Activated CD8-positive, alpha-beta T cell treated with anti-CD3 and anti-CD28 coated beads for 36 hours (primary cell): ENCODE measurements around the gene HDAC10. TPM values are rescaled to one million over a fixed set of nuclear protein-coding genes. Genes with fewer than 3 reads are reported as not detected.

Source experiments
- ATAC-seq: fragments of 200-7000 bp; cut with Tn5 transposase; one replicate; pipeline ENCODE4 v1.10.0; 2021; ENCODE audit warnings: mild to moderate bottlenecking, moderate library complexity
- CTCF ChIA-PET: fragments of 350-600 bp; sonication (Branson Sonifier 250); formaldehyde crosslinking; loops from one replicate; lab custom pipeline; 2021; ENCODE audit warnings: antibody characterized with exemption; lab: Charles Lee
- POLR2A ChIA-PET: fragments of 350-600 bp; sonication (Branson Sonifier 250); formaldehyde crosslinking; loops from one replicate; lab custom pipeline; 2021; ENCODE audit warnings: antibody characterized with exemption; lab: Charles Lee
- DNase-seq: peaks from one replicate; pipeline ENCODE4 v3.0.0-alpha.2; 2020
- H3K27ac Mint-ChIP-seq: one replicate; pipeline ENCODE4 v1.8.0; 2021; ENCODE audit warnings: mild to moderate bottlenecking, mixed read lengths
- H3K27me3 Mint-ChIP-seq: one replicate; pipeline ENCODE4 v1.8.0; 2021; ENCODE audit warnings: mixed read lengths
- H3K36me3 Mint-ChIP-seq: one replicate; pipeline ENCODE4 v1.8.0; 2021; ENCODE audit warnings: low read depth, mixed read lengths
- H3K4me1 Mint-ChIP-seq: one replicate; pipeline ENCODE4 v1.8.0; 2021; ENCODE audit warnings: low read depth, mixed read lengths
- H3K4me3 Mint-ChIP-seq: one replicate; pipeline ENCODE4 v1.8.0; 2021; ENCODE audit warnings: mild to moderate bottlenecking, moderate library complexity, mixed read lengths
- H3K9me3 Mint-ChIP-seq: one replicate; pipeline ENCODE4 v1.8.0; 2021; ENCODE audit warnings: mixed read lengths
- intact Hi-C: fragments of 100-400 bp; cut with micrococcal nuclease; formaldehyde crosslinking; loops from one replicate; pipeline ENCODE4 v1.10.0; 2022
- total RNA-seq, 2 experiments: library from RNA; stranded (reverse); gene quantifications; one replicate each; pipeline ENCODE4 v1.2.3, GENCODE V29; 2021
- TF ChIP-seq, protein P1 (sequence below): fragments of 200-600 bp; IDR thresholded peaks from one replicate; pipeline ENCODE4 v1.8.0; 2022; ENCODE audit warnings: antibody characterized with exemption, mild to moderate bottlenecking

The HDAC10 gene
- total RNA-seq, 2 experiments from 2014 or later, result 43.0 to 44.3 TPM

DNA sequence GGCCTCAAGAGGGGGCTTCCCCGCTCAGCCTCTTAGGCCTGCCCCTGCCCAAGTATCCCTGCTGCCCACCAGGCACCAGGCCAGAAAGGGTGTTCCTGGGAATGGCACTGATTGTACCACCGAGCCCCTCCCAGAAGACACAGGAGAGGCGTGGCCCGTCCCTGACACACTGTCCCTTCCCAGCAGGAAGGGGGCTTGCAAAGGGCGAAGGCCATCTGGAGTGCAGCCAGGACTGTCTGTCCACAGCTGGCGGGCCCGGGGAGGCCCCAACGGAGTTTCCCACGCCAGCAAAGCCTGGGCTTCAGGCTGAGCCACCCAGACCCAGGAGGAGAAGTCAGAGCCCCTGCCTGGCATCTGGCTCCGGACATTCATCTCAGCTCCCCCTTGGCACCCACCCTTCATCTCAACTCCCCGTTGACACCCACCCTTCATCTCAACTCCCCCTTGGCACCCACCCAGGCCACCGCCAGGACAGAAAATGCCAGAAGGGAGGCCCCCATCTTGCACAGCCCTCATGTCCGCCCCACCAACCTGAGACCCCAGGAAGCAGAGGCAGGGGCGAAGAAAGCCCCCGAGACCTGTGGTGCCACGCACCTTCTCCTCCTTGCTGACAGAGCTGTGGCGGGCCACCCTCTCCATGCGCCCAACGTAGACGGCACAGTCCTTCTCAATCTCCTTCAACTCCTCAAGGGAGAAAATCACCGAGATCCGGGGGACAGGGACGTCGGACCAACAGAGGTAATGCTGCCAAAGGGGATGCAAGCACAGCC, 25.7 kb downstream of the HDAC10 start:
- ATAC-seq (no peak), DNase-seq (no peak)
- Mint-ChIP-seq H3K36me3 (peaks cover 27% of the 10 kb centered on the region), H3K27me3 (no peaks in the 10 kb centered on the region), H3K4me1 (no peaks in the 10 kb centered on the region), H3K27ac (no peak overlapping the region), H3K4me3 (no peak overlapping the region), H3K9me3 (no peaks in the 10 kb centered on the region)
- CTCF ChIA-PET, result no interaction called here
- TF ChIP-seq, protein P1, sequence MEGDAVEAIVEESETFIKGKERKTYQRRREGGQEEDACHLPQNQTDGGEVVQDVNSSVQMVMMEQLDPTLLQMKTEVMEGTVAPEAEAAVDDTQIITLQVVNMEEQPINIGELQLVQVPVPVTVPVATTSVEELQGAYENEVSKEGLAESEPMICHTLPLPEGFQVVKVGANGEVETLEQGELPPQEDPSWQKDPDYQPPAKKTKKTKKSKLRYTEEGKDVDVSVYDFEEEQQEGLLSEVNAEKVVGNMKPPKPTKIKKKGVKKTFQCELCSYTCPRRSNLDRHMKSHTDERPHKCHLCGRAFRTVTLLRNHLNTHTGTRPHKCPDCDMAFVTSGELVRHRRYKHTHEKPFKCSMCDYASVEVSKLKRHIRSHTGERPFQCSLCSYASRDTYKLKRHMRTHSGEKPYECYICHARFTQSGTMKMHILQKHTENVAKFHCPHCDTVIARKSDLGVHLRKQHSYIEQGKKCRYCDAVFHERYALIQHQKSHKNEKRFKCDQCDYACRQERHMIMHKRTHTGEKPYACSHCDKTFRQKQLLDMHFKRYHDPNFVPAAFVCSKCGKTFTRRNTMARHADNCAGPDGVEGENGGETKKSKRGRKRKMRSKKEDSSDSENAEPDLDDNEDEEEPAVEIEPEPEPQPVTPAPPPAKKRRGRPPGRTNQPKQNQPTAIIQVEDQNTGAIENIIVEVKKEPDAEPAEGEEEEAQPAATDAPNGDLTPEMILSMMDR, result no peak
- POLR2A ChIA-PET, result interaction anchor here (1.1 kb wide), 1 partner anchor 14 kb away, joined by 3 read pairs; no protein-coding TSS in a partner anchor
- intact Hi-C loops, result no loop called here

DNA sequence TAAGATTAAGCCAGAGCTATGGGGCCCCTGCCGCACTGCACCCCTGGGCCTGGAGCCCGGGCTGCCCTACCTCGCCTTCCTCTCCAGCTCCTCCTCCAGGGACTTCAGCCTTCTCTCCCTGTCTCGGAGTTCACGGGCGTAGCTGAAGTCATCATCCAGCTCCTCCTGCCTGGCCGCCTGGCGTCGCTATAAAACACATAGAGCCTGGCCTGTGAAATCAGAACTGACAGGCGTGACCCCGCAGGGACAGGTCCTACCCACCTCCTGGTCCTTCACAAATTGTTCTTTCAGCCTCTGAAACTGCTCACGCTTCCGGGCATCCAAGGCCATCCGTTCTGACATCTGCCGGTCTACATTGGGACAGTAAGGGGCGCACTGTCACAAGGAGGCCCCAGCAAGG, 27.0 kb downstream of the HDAC10 start:
- no peaks in the 10 kb centered on the region for H3K27me3 Mint-ChIP-seq
- H3K4me1 Mint-ChIP-seq, result no peaks in the 10 kb centered on the region
- TF ChIP-seq, protein P1, result no peak
- ATAC-seq, result no peak
- no peaks in the 10 kb centered on the region for H3K9me3 Mint-ChIP-seq
- POLR2A ChIA-PET, result interaction anchor here (1.1 kb wide), 1 partner anchor 71 kb away, joined by 3 read pairs; no protein-coding TSS in a partner anchor
- H3K27ac Mint-ChIP-seq, result no peak overlapping the region
- no peak overlapping the region for H3K4me3 Mint-ChIP-seq
- DNase-seq, result no peak
- intact Hi-C loops, result no loop called here
- CTCF ChIA-PET, result no interaction called here
- H3K36me3 Mint-ChIP-seq, result peaks cover 36% of the 10 kb centered on the region

GRCh38 chr22:50222508-50222907, 28.6 kb downstream of the HDAC10 start:
- intact Hi-C loops, result no loop called here
- H3K4me1 Mint-ChIP-seq, result no peaks in the 10 kb centered on the region
- TF ChIP-seq, protein P1, result no peak
- no peaks in the 10 kb centered on the region for H3K9me3 Mint-ChIP-seq
- ATAC-seq (no peak), DNase-seq (no peak)
- no peak overlapping the region for H3K4me3 Mint-ChIP-seq
- no peak overlapping the region for H3K27ac Mint-ChIP-seq
- H3K36me3 Mint-ChIP-seq, result peaks cover 35% of the 10 kb centered on the region
- ChIA-PET POLR2A (no interaction called here), CTCF (no interaction called here)
- H3K27me3 Mint-ChIP-seq, result no peaks in the 10 kb centered on the region

DNA sequence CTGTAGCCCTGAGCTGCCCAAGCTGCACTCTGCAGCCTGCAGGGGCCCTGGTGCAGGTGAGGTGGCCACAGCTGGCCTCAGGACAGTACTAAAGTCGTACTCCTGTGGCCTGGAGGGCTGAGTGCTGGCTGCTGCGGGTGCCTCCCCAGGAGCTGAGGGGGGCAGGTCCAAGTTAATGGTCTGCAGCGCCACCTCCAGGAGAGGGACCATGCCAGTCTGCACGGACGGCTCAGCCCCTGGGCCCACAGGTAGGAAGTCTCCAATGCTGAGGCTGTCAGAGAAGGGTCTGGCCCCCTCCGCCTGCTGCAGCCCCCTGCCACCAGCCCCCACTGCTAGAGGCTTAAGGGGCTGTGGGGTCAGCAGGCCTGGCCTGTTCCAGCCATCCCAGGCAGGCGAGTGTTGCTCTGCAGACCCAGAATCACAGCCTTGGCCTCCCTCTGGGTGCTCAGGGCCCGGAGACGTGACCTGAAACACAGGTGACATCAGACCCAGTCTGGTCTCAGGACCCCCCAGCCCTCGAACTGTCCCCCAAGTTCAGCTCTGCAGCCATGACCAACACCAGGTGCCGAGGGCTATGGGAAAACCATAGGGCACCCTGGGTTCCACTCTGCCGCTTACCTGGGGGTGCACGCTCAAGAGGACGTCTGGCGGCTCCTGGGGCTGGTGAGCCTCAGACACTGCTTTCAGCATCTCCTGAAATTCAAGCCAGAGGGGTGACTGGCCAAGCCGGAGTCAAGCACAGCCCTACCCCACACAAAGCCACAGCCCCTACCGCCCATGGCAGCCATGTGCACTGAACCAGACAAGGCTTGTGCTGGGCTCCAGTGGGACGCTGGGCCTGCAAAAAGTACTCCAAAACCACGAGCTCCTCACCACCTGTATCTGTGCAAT, 29.4 kb downstream of the HDAC10 start:
- no peaks in the 10 kb centered on the region for H3K4me1 Mint-ChIP-seq
- peaks cover 34% of the 10 kb centered on the region for H3K36me3 Mint-ChIP-seq
- intact Hi-C loops, result no loop called here
- TF ChIP-seq, protein P1, result no peak
- H3K9me3 Mint-ChIP-seq, result no peaks in the 10 kb centered on the region
- DNase-seq, result peak; percentile 25
- H3K4me3 Mint-ChIP-seq, result no peak overlapping the region
- no peaks in the 10 kb centered on the region for H3K27me3 Mint-ChIP-seq
- H3K27ac Mint-ChIP-seq, result no peak overlapping the region
- POLR2A ChIA-PET, result interaction anchor here (0.6 kb wide), 1 partner anchor 220 kb away, joined by 3 read pairs; no protein-coding TSS in a partner anchor
- no peak for ATAC-seq
- CTCF ChIA-PET, result interaction anchor here (1.3 to 1.4 kb wide), 2 partner anchors 13 to 70 kb away, joined by 4 to 7 read pairs; no protein-coding TSS in a partner anchor
